ENCODE data around the gene B3GNT4.

B3GNT4 gene

DNA sequence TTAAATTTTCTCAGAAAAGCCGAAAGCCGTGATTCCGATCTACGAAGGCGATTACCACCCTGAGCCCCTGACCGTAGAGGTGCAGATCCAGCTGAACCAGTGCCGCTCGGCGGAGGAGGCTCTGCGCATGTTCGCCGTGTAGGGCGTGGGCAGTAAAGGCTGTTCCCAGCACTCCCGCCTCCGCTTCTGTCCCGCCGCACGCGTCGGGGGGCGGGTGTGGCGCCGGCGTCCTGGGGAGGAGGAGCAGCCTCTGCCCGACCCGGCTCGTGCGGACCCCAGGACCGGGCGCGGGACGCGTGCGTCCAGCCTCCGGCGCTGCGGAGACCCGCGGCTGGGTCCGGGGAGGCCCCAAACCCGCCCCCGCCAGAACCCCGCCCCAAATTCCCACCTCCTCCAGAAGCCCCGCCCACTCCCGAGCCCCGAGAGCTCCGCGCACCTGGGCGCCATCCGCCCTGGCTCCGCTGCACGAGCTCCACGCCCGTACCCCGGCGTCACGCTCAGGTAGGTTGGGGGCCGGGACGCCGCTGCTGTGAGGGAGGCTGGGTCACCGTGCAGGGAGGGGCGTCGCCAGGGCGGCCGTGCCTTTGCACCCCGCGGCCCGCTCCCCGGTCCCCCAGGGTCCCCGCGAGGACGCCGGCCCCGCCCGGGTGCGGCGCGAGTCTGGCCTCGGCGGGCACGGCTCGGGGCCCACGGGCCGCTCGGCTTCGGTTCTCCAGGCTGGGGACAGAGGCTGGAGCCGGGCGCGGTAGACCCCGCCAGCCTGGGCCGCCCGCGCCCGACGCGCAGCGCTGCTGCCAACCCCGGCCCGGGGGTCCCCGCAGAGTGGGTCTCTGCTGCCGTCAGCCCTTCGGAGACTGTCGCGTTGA, at the start of gene B3GNT4:
Gene B3GNT4 (plus strand): TSS at position 409 of the 866 bp plus-strand sequence. CDS start 910 bp downstream, outside the sequence.
- peak within 1 kb of the TSS; percentile 70 for H2AFZ ChIP-seq (ENCODE audit: low read depth, low read length, severe bottlenecking)
- 0 out of 2 replicates have a peak, but pooled peaks cover 4% of the 10 kb centered on the region for H3K36me3 ChIP-seq (ENCODE audit: low read length)
- peak within 1 kb of the TSS; percentile 44 for H3K9ac ChIP-seq (ENCODE audit: low read length)
- H3K4me2 ChIP-seq (ENCODE audit: low read depth, low read length, poor library complexity, severe bottlenecking) = peak within 1 kb of the TSS; percentile 75
- H3K79me2 ChIP-seq (ENCODE audit: insufficient read depth, low read length) = no peaks in the 10 kb centered on the region
- TF ChIP-seq EZH2phosphoT487 (conservative IDR thresholded peaks at IDR 0.05; ENCODE audit: low read length) (no peak), CTCF (IDR thresholded peaks at IDR 0.05; ENCODE audit: insufficient read depth, low read length, poor library complexity, severe bottlenecking) (no peak)
- no peaks in the 10 kb centered on the region for H3K27me3 ChIP-seq (ENCODE audit: low read length)
- H3F3A ChIP-seq (ENCODE audit: insufficient read depth) = no peaks in the 10 kb centered on the region; the same call in 1 of the 2 replicates
- peak within 1 kb of the TSS; percentile 53 for H3K4me3 ChIP-seq (ENCODE audit: insufficient read depth, low read length, poor library complexity, severe bottlenecking)
- no peaks in the 10 kb centered on the region for H3K9me2 ChIP-seq (replicated peaks; ENCODE audit: insufficient read depth, low read length)
- no peaks in the 10 kb centered on the region for H3K9me3 ChIP-seq (ENCODE audit: insufficient read depth, low read length)
- H3K27ac ChIP-seq (ENCODE audit: low read depth, low read length) = no peak within 1 kb of the TSS
- H4K20me1 ChIP-seq (ENCODE audit: low read depth, low read length) = no peaks in the 10 kb centered on the region

- Histone ChIP-seq H3K4me2 (ENCODE audit: low read depth, low read length, poor library complexity, severe bottlenecking) (no peak overlapping the region), H3K4me3 (ENCODE audit: insufficient read depth, low read length, poor library complexity, severe bottlenecking) (no peak overlapping the region), H3K9me2 (replicated peaks; ENCODE audit: insufficient read depth, low read length) (no peaks in the 10 kb centered on the region), H3K9me3 (ENCODE audit: insufficient read depth, low read length) (no peaks in the 10 kb centered on the region), H3F3A (ENCODE audit: insufficient read depth) (no peaks in the 10 kb centered on the region), H3K9ac (ENCODE audit: low read length) (no peak overlapping the region), H3K27ac (ENCODE audit: low read depth, low read length) (no peak overlapping the region), H4K20me1 (ENCODE audit: low read depth, low read length) (no peaks in the 10 kb centered on the region), H3K27me3 (ENCODE audit: low read length) (no peaks in the 10 kb centered on the region), H2AFZ (ENCODE audit: low read depth, low read length, severe bottlenecking) (no peak overlapping the region), H3K36me3 (ENCODE audit: low read length) (no peaks in the 10 kb centered on the region), H3K79me2 (ENCODE audit: insufficient read depth, low read length) (no peaks in the 10 kb centered on the region)
- TF ChIP-seq CTCF (IDR thresholded peaks at IDR 0.05; ENCODE audit: insufficient read depth, low read length, poor library complexity, severe bottlenecking) (no peak), EZH2phosphoT487 (conservative IDR thresholded peaks at IDR 0.05; ENCODE audit: low read length) (no peak)
These were observed 47.8 kb upstream of the B3GNT4 start for GRCh38 chr12:122155705-122156104.

- Histone ChIP-seq H3K27ac (ENCODE audit: low read depth, low read length) (no peak overlapping the region), H3K27me3 (ENCODE audit: low read length) (no peaks in the 10 kb centered on the region), H3K79me2 (ENCODE audit: insufficient read depth, low read length) (no peaks in the 10 kb centered on the region), H4K20me1 (ENCODE audit: low read depth, low read length) (no peaks in the 10 kb centered on the region), H3K4me2 (ENCODE audit: low read depth, low read length, poor library complexity, severe bottlenecking) (no peak overlapping the region), H3K9ac (ENCODE audit: low read length) (no peak overlapping the region), H3K9me2 (replicated peaks; ENCODE audit: insufficient read depth, low read length) (no peaks in the 10 kb centered on the region), H3K9me3 (ENCODE audit: insufficient read depth, low read length) (no peaks in the 10 kb centered on the region), H2AFZ (ENCODE audit: low read depth, low read length, severe bottlenecking) (no peak overlapping the region), H3F3A (ENCODE audit: insufficient read depth) (no peaks in the 10 kb centered on the region), H3K36me3 (ENCODE audit: low read length) (no peaks in the 10 kb centered on the region), H3K4me3 (ENCODE audit: insufficient read depth, low read length, poor library complexity, severe bottlenecking) (no peak overlapping the region)
- TF ChIP-seq EZH2phosphoT487 (conservative IDR thresholded peaks at IDR 0.05; ENCODE audit: low read length) (no peak), CTCF (IDR thresholded peaks at IDR 0.05; ENCODE audit: insufficient read depth, low read length, poor library complexity, severe bottlenecking) (no peak)
These were observed 44.7 kb upstream of the B3GNT4 start for GRCh38 chr12:122158700-122159285.
